Measurements from ENCODE around the gene HPS3.
"Not testable (repeated sequence)": the region's sequence is repeated elsewhere in the genome, so short reads cannot be mapped to it uniquely, and the experiment has no call there.

The HPS3 gene

GRCh38 chr3:149129326-149130205 is at the start of gene HPS3:
Gene HPS3, plus strand, starts transcription at chr3:149129638. Its CDS starts 86 bp downstream, at chr3:149129724.
- peak; percentile 38 for DNase-seq (ENCODE audit: low read depth, low spot score)

GRCh38 chr3:149080011-149080698 is 49.3 kb upstream of the HPS3 start:
- no peak for DNase-seq (ENCODE audit: low read depth, low spot score)

- no peak for DNase-seq (ENCODE audit: low read depth, low spot score)
Measured at GRCh38 chr3:149080699-149081091, 48.7 kb upstream of the HPS3 start.

GRCh38 chr3:149081772-149082171 is 47.7 kb upstream of the HPS3 start:
- no peak for DNase-seq (ENCODE audit: low read depth, low spot score)

- DNase-seq (ENCODE audit: low read depth, low spot score), result no peak
Measured at GRCh38 chr3:149085828-149086231, 43.6 kb upstream of the HPS3 start.

- peak; percentile 83 for DNase-seq (ENCODE audit: low read depth, low spot score)
Measured at GRCh38 chr3:149086232-149086988, 43.0 kb upstream of the HPS3 start, which contains the start of gene HLTF. Gene HLTF, minus strand, starts transcription at chr3:149086533. Its CDS starts 197 bp downstream, at chr3:149086336.

- DNase-seq (ENCODE audit: low read depth, low spot score), result no peak
Measured at GRCh38 chr3:149087208-149087607, 42.2 kb upstream of the HPS3 start.

GRCh38 chr3:149089395-149089794 is 40.0 kb upstream of the HPS3 start:
- DNase-seq (ENCODE audit: low read depth, low spot score), result no peak

- DNase-seq (ENCODE audit: low read depth, low spot score), result no peak
Measured at GRCh38 chr3:149090461-149090860, 39.0 kb upstream of the HPS3 start.

- DNase-seq (ENCODE audit: low read depth, low spot score), result no peak
Measured at GRCh38 chr3:149090907-149091306, 38.5 kb upstream of the HPS3 start.

- DNase-seq (ENCODE audit: low read depth, low spot score), result no peak
Measured at GRCh38 chr3:149091983-149092382, 37.5 kb upstream of the HPS3 start.

GRCh38 chr3:149095487-149095886 is 34.0 kb upstream of the HPS3 start:
- no peak for DNase-seq (ENCODE audit: low read depth, low spot score)

- DNase-seq (ENCODE audit: low read depth, low spot score), result not testable (repeated sequence)
Measured at GRCh38 chr3:149097987-149098386, 31.5 kb upstream of the HPS3 start.

- no peak for DNase-seq (ENCODE audit: low read depth, low spot score)
Measured at GRCh38 chr3:149101154-149101553, 28.3 kb upstream of the HPS3 start.

GRCh38 chr3:149101641-149102040 is 27.8 kb upstream of the HPS3 start:
- no peak for DNase-seq (ENCODE audit: low read depth, low spot score)

- DNase-seq (ENCODE audit: low read depth, low spot score), result no peak
Measured at GRCh38 chr3:149104484-149104883, 25.0 kb upstream of the HPS3 start.

GRCh38 chr3:149114458-149114857 is 15.0 kb upstream of the HPS3 start:
- no peak for DNase-seq (ENCODE audit: low read depth, low spot score)

GRCh38 chr3:149115114-149115513 is 14.3 kb upstream of the HPS3 start:
- no peak for DNase-seq (ENCODE audit: low read depth, low spot score)

GRCh38 chr3:149118724-149119123 is 10.7 kb upstream of the HPS3 start:
- DNase-seq (ENCODE audit: low read depth, low spot score), result no peak

- DNase-seq (ENCODE audit: low read depth, low spot score), result no peak
Measured at GRCh38 chr3:149119466-149119865, 10.0 kb upstream of the HPS3 start.

- DNase-seq (ENCODE audit: low read depth, low spot score), result no peak
Measured at GRCh38 chr3:149120051-149120972, 9.1 kb upstream of the HPS3 start.
